GM19328 (cell line): Measurements from ENCODE around the gene SCLT1.
"Not testable (repeated sequence)": the region's sequence is repeated elsewhere in the genome, so short reads cannot be mapped to it uniquely, and the experiment has no call there.

Experiments
- ATAC-seq: cut with Tn5 transposase; IDR thresholded peaks from one replicate; pipeline ENCODE4 v1.9.1; 2021; ENCODE audit warnings: mild to moderate bottlenecking, moderate library complexity; ENCODE audit not compliant: unreplicated experiment

The SCLT1 gene

GRCh38 chr4:129093191-129093920 is at the start of gene SCLT1:
TSS of gene SCLT1 (minus strand) at chr4:129093539. CDS start at chr4:129093103, 436 bp downstream.
- peak; percentile 97 for ATAC-seq

DNA sequence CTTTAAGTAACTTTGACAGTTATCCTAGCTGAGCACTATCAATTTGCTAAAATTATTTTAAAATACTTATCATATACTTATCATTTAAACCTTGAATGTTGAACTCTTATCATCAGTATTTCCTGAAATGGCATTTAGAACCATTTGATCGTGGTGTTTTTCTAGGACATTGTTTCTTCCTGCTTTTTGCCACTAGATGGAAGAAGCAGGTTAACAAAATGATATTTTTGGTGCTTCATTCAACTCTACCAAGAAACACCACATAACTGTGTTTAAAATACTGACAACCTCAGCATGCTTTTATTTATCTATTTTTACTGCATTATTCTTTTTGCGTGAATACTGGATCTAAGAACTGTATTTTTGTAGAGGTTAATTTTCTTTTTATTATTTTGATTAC is 47.2 kb upstream of the SCLT1 start:
- ATAC-seq, result no peak

DNA sequence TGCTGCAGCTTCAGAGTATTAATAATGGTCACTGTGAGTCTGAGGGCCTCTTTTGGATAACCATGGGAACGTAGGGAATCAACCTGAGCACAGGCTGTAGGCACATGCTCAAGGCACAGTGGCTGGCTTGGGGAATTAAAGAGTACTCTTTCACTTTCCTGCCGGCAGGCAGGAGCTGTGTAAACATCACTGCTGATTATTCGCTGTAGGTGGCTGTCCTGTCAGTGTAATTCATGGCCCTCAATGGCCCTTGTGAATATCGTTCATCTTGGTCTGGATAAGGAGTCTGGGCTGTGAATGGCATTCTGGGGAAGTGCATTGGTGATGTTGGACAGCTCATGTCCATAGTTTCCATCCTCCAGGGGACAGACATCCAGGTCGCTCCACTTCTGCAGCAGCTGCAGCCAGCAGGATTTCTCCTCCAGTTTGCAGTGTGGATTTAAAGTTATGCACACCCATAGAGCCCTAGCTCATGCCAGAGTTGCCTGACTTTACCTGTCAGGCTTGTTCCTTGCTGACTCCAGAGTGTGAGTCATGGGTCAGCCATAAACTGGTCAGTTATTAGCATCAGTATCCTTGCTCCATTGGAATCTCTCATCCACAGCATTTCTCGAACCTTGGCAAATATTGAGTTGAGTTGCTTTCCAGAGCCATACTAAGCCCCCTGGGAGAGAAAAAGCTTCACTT is 45.6 kb upstream of the SCLT1 start:
- ATAC-seq, result no peak

GRCh38 chr4:129136433-129136832 is 43.1 kb upstream of the SCLT1 start:
- no peak for ATAC-seq

DNA sequence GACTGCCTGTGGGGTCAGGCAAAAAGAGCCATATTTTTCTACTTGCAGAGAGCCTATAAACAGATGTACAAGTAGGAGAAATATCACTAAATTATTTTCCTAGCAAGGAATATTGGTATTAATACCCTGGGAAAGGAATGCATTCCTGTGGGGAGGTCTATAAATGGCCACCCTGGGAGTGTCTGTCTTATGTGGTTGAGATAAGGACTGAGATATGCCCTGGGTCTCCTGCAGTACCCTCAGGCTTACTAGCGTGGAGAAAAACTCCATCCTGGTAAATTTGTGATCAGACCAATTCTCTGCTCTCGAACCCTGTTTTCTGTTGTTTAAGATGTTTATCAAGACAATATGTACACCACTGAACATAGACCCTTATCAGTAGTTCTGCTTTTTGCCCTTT is 38.0 kb upstream of the SCLT1 start:
- no peak for ATAC-seq

DNA sequence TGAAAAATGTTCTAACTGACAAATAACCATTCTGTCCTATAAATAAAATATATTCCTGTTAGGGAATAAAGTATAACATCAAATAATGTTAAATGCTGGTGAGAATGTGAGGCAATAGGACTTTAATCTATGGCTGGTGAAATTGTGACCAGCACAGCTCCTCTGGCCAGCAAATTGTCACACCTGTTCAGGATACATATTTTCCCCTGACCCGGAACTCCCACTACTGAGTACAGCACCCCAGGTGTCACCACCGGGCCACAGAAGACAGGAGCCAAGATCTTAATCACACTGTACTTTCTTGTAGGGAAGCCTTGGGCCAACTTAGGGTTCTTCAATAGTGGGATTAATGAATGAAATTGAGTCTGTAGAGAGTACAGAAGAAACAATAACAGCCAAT is 35.8 kb upstream of the SCLT1 start:
- ATAC-seq, result no peak

GRCh38 chr4:129126614-129127013 is 33.3 kb upstream of the SCLT1 start:
- ATAC-seq, result not testable (repeated sequence)

- ATAC-seq, result no peak
These were observed 24.4 kb upstream of the SCLT1 start for GRCh38 chr4:129117705-129118104.

DNA sequence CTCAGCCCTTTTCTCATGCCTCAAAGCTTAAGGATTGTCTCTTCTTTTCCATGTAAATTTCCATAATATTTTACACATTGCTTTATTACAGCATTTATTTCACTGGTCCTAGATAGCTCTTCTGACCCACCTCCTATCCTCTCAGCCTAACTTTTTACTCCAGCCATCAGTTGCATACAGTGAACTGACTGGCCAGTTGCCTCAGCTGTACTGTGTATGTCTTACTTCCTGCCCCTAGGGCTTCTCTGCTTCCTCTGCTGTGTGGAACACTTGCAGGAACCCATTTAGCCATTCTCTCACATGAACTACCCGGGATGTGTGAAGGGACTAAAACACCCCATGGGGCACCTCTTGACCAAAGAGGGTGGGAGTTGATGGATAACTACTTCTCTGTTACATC is 20.6 kb upstream of the SCLT1 start:
- ATAC-seq, result no peak

DNA sequence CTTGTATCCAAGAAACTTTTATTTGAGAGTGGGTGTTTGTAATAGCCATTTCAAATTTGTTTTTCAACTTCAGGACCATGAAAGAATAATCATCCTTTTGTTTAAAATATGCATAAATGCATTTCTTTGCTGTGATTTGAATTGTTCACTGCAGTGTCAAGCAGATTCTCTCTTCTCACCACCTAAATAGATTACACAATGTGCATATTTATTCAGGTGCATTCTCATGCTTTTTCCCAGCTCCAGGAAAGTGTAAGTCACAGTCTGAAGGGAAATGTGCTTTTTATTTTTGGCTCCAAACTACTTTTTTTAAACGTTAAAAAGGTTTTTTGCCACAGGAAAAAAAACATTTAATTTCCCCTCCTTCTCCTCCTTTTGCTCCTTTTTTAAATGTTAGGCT is 20.1 kb upstream of the SCLT1 start:
- no peak for ATAC-seq

- no peak for ATAC-seq
These were observed 18.6 kb upstream of the SCLT1 start for GRCh38 chr4:129111919-129112318.

GRCh38 chr4:129110931-129111330 is 17.6 kb upstream of the SCLT1 start:
- no peak for ATAC-seq

DNA sequence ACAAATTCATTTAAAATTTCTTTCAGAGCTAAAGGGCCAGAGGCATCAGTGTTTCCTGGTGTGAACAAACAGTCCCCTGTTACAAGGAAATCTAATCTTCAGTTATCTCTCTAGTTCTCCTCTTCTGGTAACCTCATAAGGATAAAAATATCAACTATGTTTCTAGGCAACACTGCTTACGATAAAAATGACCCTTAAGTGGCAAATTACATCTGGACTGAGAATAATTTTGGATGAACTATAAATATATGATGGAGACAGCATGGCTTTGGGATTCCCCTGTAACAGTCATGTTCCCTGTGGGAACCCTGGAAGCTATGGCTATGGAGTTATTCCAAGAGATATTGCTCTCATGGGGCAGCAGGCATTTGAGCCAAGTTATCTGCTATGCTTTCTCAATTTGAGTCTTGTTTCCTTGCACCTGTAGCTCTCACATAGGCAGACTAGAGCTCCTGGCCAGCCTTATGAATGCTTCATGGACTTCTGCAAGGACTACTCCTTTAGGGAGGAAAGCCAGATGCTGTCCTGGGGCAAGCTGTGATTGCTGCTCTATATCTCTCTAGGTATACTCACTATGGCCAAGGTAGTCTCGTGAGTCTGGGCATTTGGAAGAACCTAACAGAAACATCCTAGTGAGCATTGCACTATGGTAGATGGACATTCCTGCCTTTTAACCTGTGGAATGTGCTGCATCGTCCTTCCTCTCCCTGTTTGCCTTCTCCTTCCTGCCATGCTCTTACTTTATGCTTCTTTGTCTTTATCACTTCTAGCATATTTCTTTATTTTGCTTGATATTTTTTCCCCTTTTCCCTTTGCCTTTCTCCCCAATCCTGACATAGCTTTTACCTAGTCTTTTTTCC is 16.9 kb upstream of the SCLT1 start:
- no peak for ATAC-seq

DNA sequence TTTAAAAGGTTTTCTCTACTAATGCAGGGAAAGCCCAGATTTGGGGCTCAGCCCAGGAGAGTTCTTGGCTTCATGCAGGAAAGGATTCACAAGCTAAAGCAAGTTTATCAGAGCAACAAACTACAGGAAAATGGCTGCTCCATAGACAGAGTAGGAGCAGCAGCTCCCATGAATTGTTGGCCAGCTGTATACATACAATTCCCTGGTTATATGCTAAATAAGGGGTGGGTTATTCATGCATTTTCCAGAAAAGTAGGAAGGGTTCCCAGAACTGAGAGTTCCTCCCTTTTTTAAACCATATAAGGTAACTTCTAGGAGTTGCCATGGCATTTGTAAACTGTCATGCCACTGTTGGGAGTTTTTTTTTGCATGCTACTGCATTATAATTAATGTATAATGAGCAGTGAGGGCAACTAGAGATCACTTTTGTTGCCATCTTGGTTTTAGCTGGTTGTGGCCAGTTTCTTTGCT is 5.2 kb upstream of the SCLT1 start:
- ATAC-seq, result no peak

DNA sequence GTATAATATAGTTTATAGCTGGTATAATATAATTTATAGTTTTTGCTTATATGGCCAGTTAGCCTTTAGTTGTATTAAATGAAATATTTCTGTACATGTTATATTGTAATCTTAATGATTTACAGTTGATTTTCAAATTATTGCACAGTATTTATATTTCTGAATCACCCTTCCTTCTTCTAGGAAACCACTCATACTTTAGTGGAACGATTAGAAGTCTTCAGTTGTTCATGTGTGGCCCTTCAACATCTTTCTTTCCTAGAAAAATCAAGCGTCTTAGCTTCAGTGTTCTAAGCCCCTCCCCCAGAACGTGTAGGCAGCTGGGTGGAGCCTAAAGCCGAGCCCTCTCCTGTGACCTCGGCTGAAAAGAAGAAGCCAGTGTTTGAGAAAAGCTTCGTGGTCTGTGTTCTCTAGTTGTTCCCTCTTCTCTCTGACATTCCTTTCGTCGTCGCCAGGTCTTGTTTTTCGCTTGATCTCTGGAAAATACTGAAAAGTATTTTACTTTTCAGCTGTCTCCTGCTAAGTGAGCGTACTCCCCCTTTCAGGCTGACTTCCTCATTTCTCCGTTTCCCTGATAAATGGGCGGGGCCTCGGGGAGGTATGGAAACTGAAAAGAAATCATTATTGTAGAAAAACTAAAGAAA is 2.6 kb upstream of the SCLT1 start, which contains the start of gene C4orf33:
Gene C4orf33 (plus strand): TSS at position 342 of the 644 bp plus-strand sequence. CDS start 6,459 bp downstream, outside the sequence.
- peak; percentile 37 for ATAC-seq

GRCh38 chr4:129094347-129094746 is 1.0 kb upstream of the SCLT1 start:
- ATAC-seq, result no peak

DNA sequence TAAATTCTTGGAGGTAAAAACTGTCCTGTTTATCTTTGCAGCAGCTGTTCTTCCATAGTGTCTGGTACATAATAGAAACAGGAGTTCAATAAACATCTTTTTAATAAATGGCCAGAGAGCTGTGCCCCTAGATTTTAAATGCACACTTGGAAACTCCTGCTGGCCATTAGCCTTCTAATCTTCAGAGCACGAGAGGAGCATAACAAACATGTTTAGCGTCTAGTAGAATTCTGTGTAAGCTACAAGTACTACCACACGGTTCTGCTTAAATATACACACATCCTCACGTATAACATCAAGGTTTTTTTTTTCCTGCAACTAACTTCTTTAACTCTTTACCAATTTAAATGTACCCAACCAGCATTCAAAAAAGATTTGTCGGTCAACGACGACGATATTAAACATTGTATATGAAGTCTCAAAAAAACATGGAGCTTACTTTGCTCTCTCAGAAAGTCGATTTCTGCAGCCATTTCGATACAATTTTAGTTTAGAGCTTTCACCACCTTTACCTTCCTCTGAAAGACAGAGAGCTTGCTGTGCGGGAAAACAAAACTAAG is 628 bp downstream of the SCLT1 start:
- no peak for ATAC-seq

- no peak for ATAC-seq
These were observed 5.8 kb downstream of the SCLT1 start for GRCh38 chr4:129087516-129087915.

DNA sequence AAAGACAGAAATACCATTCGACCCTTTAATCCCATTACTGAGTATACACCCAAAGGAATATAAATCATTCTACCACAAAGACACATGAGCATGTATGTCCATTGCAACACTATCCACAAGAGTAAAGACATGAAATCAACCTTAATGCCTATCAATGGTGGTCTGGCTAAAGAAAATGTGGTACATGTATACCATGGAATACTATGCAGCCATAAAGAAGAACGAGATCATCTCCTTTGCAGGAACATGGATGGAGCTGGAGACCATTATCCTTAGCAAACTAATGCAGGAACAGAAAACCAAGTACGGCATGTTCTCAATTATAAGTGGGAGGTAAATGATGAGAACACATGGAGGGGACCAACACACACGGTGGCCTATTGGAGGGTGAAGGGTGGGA is 7.9 kb downstream of the SCLT1 start:
- ATAC-seq, result no peak

DNA sequence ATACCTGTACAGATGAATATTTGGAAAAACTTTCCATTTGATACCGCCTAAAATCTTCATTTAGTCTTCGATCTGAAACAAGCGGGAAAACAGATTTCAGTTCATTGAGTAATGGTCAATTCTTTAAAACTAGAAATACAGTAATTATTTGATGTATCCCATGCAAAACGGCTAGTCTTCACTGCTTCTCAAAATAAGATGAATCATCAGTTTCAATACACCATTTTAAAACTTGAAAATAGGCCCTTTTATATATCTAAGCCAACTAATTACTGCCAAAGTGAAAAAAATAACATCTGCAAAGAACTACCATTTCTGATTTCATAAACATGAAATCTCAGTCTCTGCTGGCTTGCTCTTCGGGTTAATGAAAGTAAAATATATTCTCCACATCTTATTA is 11.0 kb downstream of the SCLT1 start:
- ATAC-seq, result no peak

- no peak for ATAC-seq
These were observed 13.2 kb downstream of the SCLT1 start for GRCh38 chr4:129080129-129080528.
